Measurements from ENCODE around the gene GUF1.
"Not testable (repeated sequence)": the region's sequence is repeated elsewhere in the genome, so short reads cannot be mapped to it uniquely, and the experiment has no call there.

Gene GUF1

GRCh38 chr4:44704673-44705072 is 26.5 kb downstream of the GUF1 start:
- no peak for DNase-seq

DNA sequence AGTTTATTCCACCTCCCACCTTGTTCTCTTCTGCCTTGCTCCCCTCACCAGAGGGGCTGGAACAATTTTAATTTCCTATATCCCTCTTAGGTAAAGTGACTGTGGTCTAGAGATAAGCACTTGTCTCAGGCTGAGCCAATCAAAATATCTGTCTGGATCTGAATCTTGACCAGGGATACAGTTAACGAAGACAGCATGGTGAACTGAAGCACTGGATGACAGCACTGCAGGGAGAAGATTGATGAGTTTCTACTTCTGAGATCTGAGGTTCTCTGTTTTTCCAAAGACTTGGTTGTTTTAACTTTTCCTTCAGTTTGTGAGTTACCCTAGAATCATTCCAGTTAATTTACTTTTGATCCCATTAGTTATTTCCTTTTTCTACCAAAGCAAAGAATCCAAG is 34.9 kb downstream of the GUF1 start:
- DNase-seq = no peak

GRCh38 chr4:44716597-44716996 is 38.4 kb downstream of the GUF1 start:
- DNase-seq = no peak

GRCh38 chr4:44720371-44720770 is 42.2 kb downstream of the GUF1 start:
- DNase-seq = no peak

- no peak for DNase-seq
Measured at GRCh38 chr4:44722001-44722400, 43.8 kb downstream of the GUF1 start.

GRCh38 chr4:44725166-44725565 is 46.9 kb downstream of the GUF1 start:
- DNase-seq = no peak

DNA sequence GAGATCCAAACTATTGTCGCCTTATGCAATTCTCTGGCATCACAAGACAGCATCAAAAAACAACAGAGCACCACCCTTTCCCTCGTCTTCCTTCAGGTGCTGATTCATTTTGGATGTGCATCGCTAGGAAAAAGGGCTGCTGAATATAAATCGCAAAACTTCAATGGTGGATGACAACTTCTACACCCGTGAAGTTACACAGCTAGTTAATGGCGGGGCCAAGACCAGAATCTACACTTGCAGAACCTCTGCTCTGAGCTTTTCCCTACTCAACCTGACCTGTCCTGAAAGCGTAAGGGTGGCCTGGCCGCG is 47.5 kb downstream of the GUF1 start:
- DNase-seq = no peak

- DNase-seq = peak; percentile 73 to 80
Measured at GRCh38 chr4:44726038-44726871, 48.0 kb downstream of the GUF1 start, which contains the start of gene GNPDA2. Gene GNPDA2 (minus strand): TSS chr4:44726556. CDS start chr4:44722207, 4,349 bp downstream.

GRCh38 chr4:44727471-44727870 is 49.3 kb downstream of the GUF1 start:
- DNase-seq = no peak

DNA sequence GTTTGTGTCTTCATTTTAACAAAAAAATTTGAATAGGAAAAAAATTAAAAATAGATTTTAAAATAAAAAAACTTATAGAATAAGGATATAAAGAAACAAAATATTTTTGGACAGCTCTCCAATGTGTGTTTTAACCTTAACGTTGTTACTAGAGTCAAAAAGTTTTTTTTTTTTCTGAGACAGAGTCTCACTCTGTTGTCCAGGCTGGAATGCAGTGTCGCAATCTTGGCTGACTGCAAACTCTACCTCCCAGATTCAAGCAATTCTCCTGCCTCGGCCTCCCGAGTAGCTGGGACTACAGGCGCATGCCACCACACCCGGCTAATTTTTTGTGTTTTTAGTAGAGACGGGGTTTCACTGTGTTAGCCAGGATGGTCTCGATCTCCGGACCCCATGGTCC is 50.5 kb downstream of the GUF1 start:
- DNase-seq = not testable (repeated sequence)

- no peak for DNase-seq
Measured at GRCh38 chr4:44736900-44737299, 58.7 kb downstream of the GUF1 start.

DNA sequence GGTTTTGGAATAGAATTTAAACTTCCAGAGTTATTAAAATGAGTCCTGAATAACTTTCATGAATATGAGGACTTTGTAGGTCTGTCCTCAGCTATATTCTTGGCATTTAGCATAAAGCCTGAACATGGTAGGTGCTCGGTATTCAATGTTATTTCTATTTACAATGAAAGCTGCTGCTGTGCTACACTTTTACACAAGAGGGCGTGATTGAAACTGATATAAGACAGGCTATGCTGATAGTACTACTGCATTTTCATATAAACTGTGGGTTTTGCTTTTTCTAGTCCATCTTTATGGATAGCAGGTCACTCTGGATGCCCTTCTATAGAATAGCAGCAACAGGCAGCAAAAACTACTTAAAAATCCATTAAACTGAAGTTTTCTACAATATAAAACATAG is 60.4 kb downstream of the GUF1 start:
- DNase-seq = no peak

DNA sequence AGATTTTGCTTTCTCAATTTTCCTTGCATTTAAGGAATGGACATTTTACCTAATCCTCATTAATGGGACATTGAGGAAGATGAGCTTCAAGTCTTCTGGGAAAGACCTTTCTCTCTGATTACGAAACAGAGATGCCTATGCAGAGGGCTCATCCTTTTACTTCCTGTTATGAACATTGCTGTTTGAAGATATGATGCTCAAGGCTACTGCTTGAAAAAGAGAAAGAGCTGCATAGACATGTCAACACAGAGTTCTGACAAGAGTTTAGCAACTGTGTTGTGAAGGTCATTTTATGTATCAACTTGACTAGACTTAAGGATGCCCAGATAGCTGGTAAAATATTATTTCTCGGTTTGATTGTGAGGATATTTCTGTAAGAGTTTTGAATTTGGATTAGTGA is 62.0 kb downstream of the GUF1 start:
- DNase-seq = no peak
